H1 (cell line): ENCODE results near the gene FAM107A. TPM values are rescaled to one million over a fixed set of nuclear protein-coding genes. Genes with fewer than 3 reads are reported as not detected.
A peak's percentile ranks its signal among the peaks of the same experiment; 100 is the strongest.

Experiments used
- CTCF ChIA-PET: fragments of 300-600 bp; sonication (Branson Sonifier 250); formaldehyde crosslinking; loops from one replicate; lab custom pipeline; 2021; ENCODE audit not compliant: partially characterized antibody; lab: Charles Lee
- POLR2A ChIA-PET: fragments of 300-600 bp; sonication (Branson Sonifier 250); formaldehyde crosslinking; loops from one replicate; lab custom pipeline; 2021; ENCODE audit warnings: inconsistent platforms; ENCODE audit not compliant: partially characterized antibody; lab: Charles Lee
- DNase-seq, 2 experiments: peaks; one replicate each; pipeline versions ENCODE4 v3.0.0 to v3.0.0-alpha.2; 2010 to 2022; ENCODE audit warnings: low spot score in 2 of 2, low read depth in 1 of 2, mixed read lengths in 1 of 2
- FAIRE-seq: peaks from 2 replicates; lab custom pipeline; 2011; peaks lifted over from hg19 to GRCh38; lab: Jason Lieb, UNC
- H2AFZ ChIP-seq: 2 replicates; pipeline ENCODE4 v1.8.1; 2012; ENCODE audit warnings: low read length, inconsistent platforms
- H2AK5ac ChIP-seq: 2 replicates; pipeline ENCODE4 v1.6.1; 2013; ENCODE audit warnings: low read depth, low read length
- H2BK120ac ChIP-seq: replicated peaks from 2 replicates; pipeline ENCODE3; 2013; ENCODE audit warnings: low read depth, low read length, inconsistent platforms
- H2BK12ac ChIP-seq: 2 replicates; pipeline ENCODE4 v1.6.1; 2013; ENCODE audit warnings: low read depth, low read length
- H2BK15ac ChIP-seq: 2 replicates; pipeline ENCODE4 v1.6.1; 2013; ENCODE audit warnings: low read length
- H2BK20ac ChIP-seq: 2 replicates; pipeline ENCODE4 v1.6.1; 2013; ENCODE audit warnings: low read length
- H2BK5ac ChIP-seq: 2 replicates; pipeline ENCODE4 v1.6.1; 2013; ENCODE audit warnings: low read depth, low read length
- H3K14ac ChIP-seq: 2 replicates; pipeline ENCODE4 v1.6.1; 2013; ENCODE audit warnings: inconsistent platforms; ENCODE audit not compliant: insufficient read length
- H3K18ac ChIP-seq: 2 replicates; pipeline ENCODE4 v1.6.1; 2013; ENCODE audit warnings: low read length; ENCODE audit errors: extremely low read depth
- H3K23ac ChIP-seq: 2 replicates; pipeline ENCODE4 v1.6.1; 2013; ENCODE audit warnings: inconsistent platforms; ENCODE audit not compliant: insufficient read length
- H3K23me2 ChIP-seq: 2 replicates; pipeline ENCODE4 v1.6.1; 2013; ENCODE audit warnings: low read depth, low read length
- H3K27ac ChIP-seq: 2 replicates; pipeline ENCODE4 v1.6.1; 2011; ENCODE audit warnings: low read depth, low read length, inconsistent platforms
- H3K27me3 ChIP-seq, 4 experiments: replicated peaks in 1 of 4; 1 replicate in 1 of 4; 2 replicates in 3 of 4; pipeline versions ENCODE4 v1.6.1 to v1.8.1; 2011 to 2013; ENCODE audit warnings: low read length in 3 of 4, mild to moderate bottlenecking in 3 of 4, inconsistent platforms in 2 of 4, mixed read lengths in 2 of 4, moderate library complexity in 1 of 4; ENCODE audit not compliant: control insufficient read depth in 3 of 4, insufficient read depth in 3 of 4; ENCODE audit errors: extremely low read depth in 1 of 4
- H3K36me3 ChIP-seq, 4 experiments: 2 replicates each; pipeline versions ENCODE4 v1.6.1 to v1.8.1; 2011 to 2013; ENCODE audit warnings: mild to moderate bottlenecking in 4 of 4, low read length in 3 of 4, moderate library complexity in 2 of 4, control low read depth in 1 of 4, inconsistent platforms in 1 of 4; ENCODE audit not compliant: insufficient read depth in 4 of 4, control insufficient read depth in 2 of 4
- H3K4ac ChIP-seq: replicated peaks from 2 replicates; pipeline ENCODE3; 2013; ENCODE audit warnings: low read length, low read depth, mixed read lengths, inconsistent platforms; ENCODE audit not compliant: insufficient read length
- H3K4me1 ChIP-seq, 4 experiments: replicated peaks in 1 of 4; 1 replicate in 1 of 4; 2 replicates in 3 of 4; pipeline versions ENCODE4 v1.6.1 to v1.8.1; 2011 to 2013; ENCODE audit warnings: low read length in 3 of 4, inconsistent platforms in 2 of 4, mixed read lengths in 1 of 4; ENCODE audit not compliant: insufficient read depth in 4 of 4, control insufficient read depth in 3 of 4
- H3K4me2 ChIP-seq, 2 experiments: 2 replicates each; pipeline versions ENCODE4 v1.6.1 to v1.8.1; 2011 to 2013; ENCODE audit warnings: low read depth in 2 of 2, low read length in 2 of 2, control low read depth in 1 of 2, inconsistent platforms in 1 of 2, mild to moderate bottlenecking in 1 of 2; ENCODE audit not compliant: insufficient read depth in 1 of 2
- H3K4me3 ChIP-seq, 4 experiments: fragments of 200-600, 300-600 bp in 1 of 4; sonication (generic), shearing (Covaris generic), sonication (Bioruptor Twin) in 1 of 4; 2 replicates each; pipeline versions ENCODE4 v1.5.1 to v1.8.1; 2011 to 2016; ENCODE audit warnings: low read length in 4 of 4, low read depth in 3 of 4, control low read depth in 2 of 4, inconsistent platforms in 2 of 4, mild to moderate bottlenecking in 2 of 4, mixed read lengths in 1 of 4, moderate library complexity in 1 of 4; ENCODE audit not compliant: insufficient read depth in 2 of 4; ENCODE audit errors: extremely low read depth in 1 of 4
- H3K56ac ChIP-seq: replicated peaks from 2 replicates; pipeline ENCODE3; 2013; ENCODE audit warnings: low read depth, mild to moderate bottlenecking, mixed read lengths, low read length, inconsistent platforms; ENCODE audit not compliant: insufficient read length
- H3K79me1 ChIP-seq: 2 replicates; pipeline ENCODE4 v1.6.1; 2013; ENCODE audit warnings: low read depth, low read length, control low read depth
- H3K79me2 ChIP-seq, 2 experiments: 2 replicates each; pipeline versions ENCODE4 v1.6.1 to v1.8.1; 2012 to 2013; ENCODE audit warnings: low read length in 2 of 2, mild to moderate bottlenecking in 2 of 2, inconsistent platforms in 1 of 2; ENCODE audit not compliant: insufficient read depth in 2 of 2, control insufficient read depth in 1 of 2
- H3K9ac ChIP-seq, 4 experiments: replicated peaks in 1 of 4; 1 replicate in 1 of 4; 2 replicates in 3 of 4; pipeline versions ENCODE4 v1.6.1 to v1.8.1; 2011 to 2013; ENCODE audit warnings: low read depth in 3 of 4, low read length in 3 of 4, control low read depth in 2 of 4, mild to moderate bottlenecking in 2 of 4, moderate library complexity in 2 of 4, inconsistent platforms in 1 of 4; ENCODE audit errors: extremely low read depth in 1 of 4
- H3K9me3 ChIP-seq, 2 experiments: 2 replicates each; pipeline versions ENCODE4 v1.6.1 to v1.8.1; 2012 to 2013; ENCODE audit warnings: mild to moderate bottlenecking in 2 of 2, moderate library complexity in 2 of 2, control low read depth in 1 of 2, inconsistent platforms in 1 of 2, low read depth in 1 of 2, low read length in 1 of 2, mixed read lengths in 1 of 2; ENCODE audit not compliant: insufficient read depth in 2 of 2
- H4K20me1 ChIP-seq, 2 experiments: replicated peaks in 1 of 2; 2 replicates each; pipeline versions ENCODE3 to v1.8.1; 2011 to 2013; ENCODE audit warnings: inconsistent platforms in 2 of 2, low read length in 2 of 2, mild to moderate bottlenecking in 1 of 2; ENCODE audit not compliant: insufficient read depth in 2 of 2, control insufficient read depth in 1 of 2
- H4K5ac ChIP-seq: 2 replicates; pipeline ENCODE4 v1.6.1; 2013; ENCODE audit warnings: low read length, low read depth, mixed read lengths, inconsistent platforms; ENCODE audit not compliant: insufficient read length
- H4K8ac ChIP-seq: 2 replicates; pipeline ENCODE4 v1.8.0; 2013; ENCODE audit warnings: mild to moderate bottlenecking, moderate library complexity, low read length, inconsistent platforms; ENCODE audit not compliant: insufficient read depth; ENCODE audit errors: extremely low read depth
- H4K91ac ChIP-seq: replicated peaks from 2 replicates; pipeline ENCODE3; 2013; ENCODE audit warnings: low read length, mixed read lengths, inconsistent platforms; ENCODE audit not compliant: insufficient read length
- CBX5 ChIP-seq: fragments of 300-800, 300-1000 bp; sonication (generic); IDR thresholded peaks from 2 replicates; pipeline ENCODE4 v1.7.1; 2016; ENCODE audit warnings: antibody characterized with exemption, low read length, low read depth
- CREB1 ChIP-seq: IDR thresholded peaks from 2 replicates; pipeline ENCODE4 v1.6.1; 2012; ENCODE audit warnings: inconsistent platforms
- KDM4A ChIP-seq: IDR thresholded peaks from one replicate; pipeline ENCODE4 v1.7.1; 2012; ENCODE audit warnings: low read depth, mild to moderate bottlenecking, moderate library complexity, low read length, inconsistent platforms; ENCODE audit not compliant: severe bottlenecking
- WGBS, 2 experiments: shearing (Covaris generic) in 1 of 2; methylation state at CpG; one replicate each; pipeline versions ENCODE4 v1.1.6 to v1.1.7; 2013 to 2015; ENCODE audit warnings: low lambda C conversion rate in 2 of 2, mixed read lengths in 2 of 2, inconsistent platforms in 1 of 2, low coverage in 1 of 2, missing lambda C conversion rate in 1 of 2; ENCODE audit not compliant: insufficient replicate concordance in 2 of 2, insufficient coverage in 1 of 2, insufficient read length in 1 of 2; ENCODE audit errors: extremely low coverage in 1 of 2, missing lambda C conversion rate in 1 of 2; 5-methylcytosine and 5-hydroxymethylcytosine counted together
- polyA plus RNA-seq, 7 experiments: library from polyadenylated mRNA; depleted of rRNA in 3 of 7; stranded (reverse) in 5 of 7; unstranded in 2 of 7; fragments of >200 nt in 5 of 7; fragments of 200-250 nt in 2 of 7; gene quantifications; 1 replicate in 5 of 7; 2 replicates in 1 of 7; 4 replicates in 1 of 7; pipeline versions ENCODE4 v1.2.1 to v1.2.3, GENCODE V29; 2011 to 2013; ENCODE audit warnings: missing spikeins in 2 of 7, mixed read lengths in 2 of 7
- total RNA-seq: library from RNA; stranded (reverse); fragmentation: NEBNext Ultra II Directional; extraction: Animal tissue kit (Norgen Biotek cat#: 25700); gene quantifications from 2 replicates; pipeline ENCODE4 v1.2.1, GENCODE V29; 2021

The FAM107A gene
- total and polyA plus RNA-seq, 2 of the 8 experiments (the other 6 are each of a cell fraction or from before 2014, with no cell fraction given): 0.51 to 0.65 TPM

DNA sequence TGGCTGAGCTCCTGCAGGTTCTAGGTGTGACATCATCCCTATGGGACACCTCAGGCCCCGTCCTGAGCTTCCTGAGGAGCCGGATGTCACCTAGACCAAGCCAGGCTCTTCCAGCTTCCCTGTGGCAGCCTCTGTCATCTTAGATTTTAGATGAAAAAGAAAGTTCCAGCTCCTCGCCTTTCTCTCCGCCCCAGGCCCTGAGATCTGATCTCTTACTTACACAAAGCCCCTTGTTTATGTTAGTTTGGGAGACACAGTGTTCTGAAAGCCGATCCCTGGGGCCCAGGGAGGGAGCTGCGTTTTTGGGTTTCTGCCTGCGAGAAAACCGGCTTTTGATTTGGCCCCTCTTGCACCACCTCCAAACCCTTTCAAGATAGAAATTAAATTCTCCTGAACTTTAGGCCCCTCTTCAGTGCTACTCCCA lies 40.2 kb upstream of the FAM107A start:
- CTCF ChIA-PET: interaction anchor here (0.5 to 4.9 kb wide), 11 partner anchors 9 to 473 kb away, joined by 3 to 48 read pairs (median 5); no protein-coding TSS in a partner anchor
- no peak for FAIRE-seq
- 76% methylated on average over 8 of the region's 8 CpGs; no CpG with 5 or more reads in 1 of the 2 experiments for WGBS, 2 experiments

More for the DNA sequence above, 40.2 kb upstream of the FAM107A start:
- H3K27ac ChIP-seq: no peak overlapping the region
- no peaks in the 10 kb centered on the region for H3K79me2 ChIP-seq
- H3K4ac ChIP-seq: no peak overlapping the region
- no peaks in the 10 kb centered on the region for H3K9me3 ChIP-seq
- no peak overlapping the region for H3K23ac ChIP-seq
- no peak for DNase-seq
- H2AFZ ChIP-seq: peak overlapping the region; percentile 91
- H3K14ac ChIP-seq: no peak overlapping the region
- no peak overlapping the region for H2BK12ac ChIP-seq
- H4K8ac ChIP-seq: peak overlapping the region; percentile 84; the same call in 1 of the 2 replicates
- H3K4me2 ChIP-seq: peak overlapping the region in 1 of 2 experiments; percentile 40; a peak in 2 of 4 replicates
- no peak overlapping the region for H4K91ac ChIP-seq
- H3K4me3 ChIP-seq: no peak overlapping the region; a peak in 1 of 8 replicates
- no peak overlapping the region for H2BK5ac ChIP-seq
- no peak overlapping the region for H3K9ac ChIP-seq
- no peak overlapping the region for H2BK15ac ChIP-seq
- no peaks in the 10 kb centered on the region for H3K27me3 ChIP-seq
- H3K56ac ChIP-seq: no peak overlapping the region
- peak overlapping the region; percentile 45 for H4K5ac ChIP-seq
- TF ChIP-seq CREB1 (peak; percentile 62), CBX5 (no peak), KDM4A (no peak)
- H3K4me1 ChIP-seq: peaks cover 0 to 4% (median 0%) of the 10 kb centered on the region in 4 experiments; a peak in 1 of 7 replicates
- H3K18ac ChIP-seq: no peak overlapping the region; the same call in 1 of the 2 replicates
- POLR2A ChIA-PET: interaction anchor here (1.1 to 1.2 kb wide), 2 partner anchors 36 to 50 kb away, joined by 3 to 4 read pairs; no protein-coding TSS in a partner anchor
- no peaks in the 10 kb centered on the region for H3K79me1 ChIP-seq
- H4K20me1 ChIP-seq: no peaks in the 10 kb centered on the region
- no peak overlapping the region for H2BK120ac ChIP-seq
- H2BK20ac ChIP-seq: no peak overlapping the region
- H2AK5ac ChIP-seq: no peak overlapping the region
- H3K36me3 ChIP-seq: no peaks in the 10 kb centered on the region
- H3K23me2 ChIP-seq: peaks cover 3% of the 10 kb centered on the region; the same call in 1 of the 2 replicates
